ENCODE measurements around the gene CPNE5. TPM values are rescaled to one million over a fixed set of nuclear protein-coding genes. Genes with fewer than 3 reads are reported as not detected.

CPNE5 gene
- total and polyA plus RNA-seq, 2 donors (not counting 1 experiment from before 2014, with no cell fraction given) = 0.02 TPM; not detected in 1

DNA sequence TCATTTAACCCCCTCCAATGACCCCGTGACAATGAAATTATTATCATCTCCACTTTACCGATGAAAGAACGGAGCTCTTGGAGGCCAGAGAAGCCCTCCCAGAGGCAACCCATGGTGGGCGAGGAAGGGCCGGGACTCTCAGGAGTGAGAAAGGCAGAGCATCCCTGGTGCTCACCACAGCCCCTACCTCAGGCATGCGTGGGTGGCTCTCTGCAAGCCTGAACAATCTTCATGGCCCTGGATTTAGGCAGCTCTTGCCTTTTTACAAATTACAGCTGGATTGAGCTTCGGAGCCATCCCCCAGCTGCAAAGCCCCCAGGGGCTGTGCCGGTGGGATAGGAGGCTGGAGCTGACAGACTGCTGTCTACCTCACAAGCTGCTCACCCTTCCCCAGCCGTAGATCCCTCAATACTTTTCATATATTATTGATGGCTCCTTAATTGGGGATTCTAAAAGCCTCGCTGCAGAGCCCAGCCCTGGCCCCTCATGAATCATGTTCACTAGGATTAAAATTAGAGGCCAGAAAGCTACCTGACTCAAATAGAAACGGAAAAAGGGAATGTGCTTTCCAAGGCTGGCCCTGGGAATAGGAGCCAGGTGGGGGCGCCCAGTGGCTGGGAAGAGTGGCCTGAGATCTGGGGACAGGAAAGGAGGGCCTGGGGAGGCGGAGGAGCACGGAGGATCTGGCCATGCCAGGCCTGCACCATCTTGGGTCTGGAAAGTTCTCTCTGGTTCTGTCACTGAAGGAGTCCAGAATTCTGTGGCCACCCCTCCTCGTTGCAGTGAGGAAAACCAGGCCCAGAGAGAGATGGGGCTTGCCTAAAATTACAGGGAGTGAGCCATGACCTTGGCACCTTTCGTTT is 29.1 kb downstream of the CPNE5 start:
- Histone ChIP-seq H3K4me1 (ENCODE audit: control insufficient read depth, extremely low read depth, insufficient read depth, low read length) (no peaks in the 10 kb centered on the region), H4K20me1 (ENCODE audit: control insufficient read depth, extremely low read depth, insufficient read depth, low read length) (no peaks in the 10 kb centered on the region), H3K27ac (ENCODE audit: insufficient read depth, low read length) (no peak overlapping the region), H3K4me3 (replicated peaks in 1 of 4; ENCODE audit: control extremely low read depth in 1 of 4, insufficient read depth in 1 of 4, low read depth in 3 of 4, low read length in 4 of 4) (no peak overlapping the region), H3K9me3 (ENCODE audit: control insufficient read depth, insufficient read depth, low read depth, low read length) (no peaks in the 10 kb centered on the region), H2AFZ (ENCODE audit: low read length) (no peak overlapping the region), H3K4me2 (ENCODE audit: extremely low read depth, insufficient read depth, low read length) (no peak overlapping the region), H3K27me3 (ENCODE audit: control insufficient read depth, insufficient read depth, low read length) (peaks cover 20% of the 10 kb centered on the region), H3K36me3 (ENCODE audit: control insufficient read depth, insufficient read depth, low read length) (no peaks in the 10 kb centered on the region), H3K9ac (ENCODE audit: insufficient read depth, low read length) (no peak overlapping the region), H3K79me2 (ENCODE audit: control insufficient read depth, insufficient read depth, low read length) (no peaks in the 10 kb centered on the region)
- no peak for DNase-seq (ENCODE audit: low read depth in 2 of 2)
- TF ChIP-seq, protein P1, sequence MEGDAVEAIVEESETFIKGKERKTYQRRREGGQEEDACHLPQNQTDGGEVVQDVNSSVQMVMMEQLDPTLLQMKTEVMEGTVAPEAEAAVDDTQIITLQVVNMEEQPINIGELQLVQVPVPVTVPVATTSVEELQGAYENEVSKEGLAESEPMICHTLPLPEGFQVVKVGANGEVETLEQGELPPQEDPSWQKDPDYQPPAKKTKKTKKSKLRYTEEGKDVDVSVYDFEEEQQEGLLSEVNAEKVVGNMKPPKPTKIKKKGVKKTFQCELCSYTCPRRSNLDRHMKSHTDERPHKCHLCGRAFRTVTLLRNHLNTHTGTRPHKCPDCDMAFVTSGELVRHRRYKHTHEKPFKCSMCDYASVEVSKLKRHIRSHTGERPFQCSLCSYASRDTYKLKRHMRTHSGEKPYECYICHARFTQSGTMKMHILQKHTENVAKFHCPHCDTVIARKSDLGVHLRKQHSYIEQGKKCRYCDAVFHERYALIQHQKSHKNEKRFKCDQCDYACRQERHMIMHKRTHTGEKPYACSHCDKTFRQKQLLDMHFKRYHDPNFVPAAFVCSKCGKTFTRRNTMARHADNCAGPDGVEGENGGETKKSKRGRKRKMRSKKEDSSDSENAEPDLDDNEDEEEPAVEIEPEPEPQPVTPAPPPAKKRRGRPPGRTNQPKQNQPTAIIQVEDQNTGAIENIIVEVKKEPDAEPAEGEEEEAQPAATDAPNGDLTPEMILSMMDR (conservative IDR thresholded peaks at IDR 0.05 in 1 of 2, IDR thresholded peaks at IDR 0.05 in 1 of 2; ENCODE audit: low read depth in 1 of 2, low read length in 2 of 2) = no peak
- TF ChIP-seq EZH2 (IDR thresholded peaks at IDR 0.05; ENCODE audit: low read length, missing control alignments) = no peak

DNA sequence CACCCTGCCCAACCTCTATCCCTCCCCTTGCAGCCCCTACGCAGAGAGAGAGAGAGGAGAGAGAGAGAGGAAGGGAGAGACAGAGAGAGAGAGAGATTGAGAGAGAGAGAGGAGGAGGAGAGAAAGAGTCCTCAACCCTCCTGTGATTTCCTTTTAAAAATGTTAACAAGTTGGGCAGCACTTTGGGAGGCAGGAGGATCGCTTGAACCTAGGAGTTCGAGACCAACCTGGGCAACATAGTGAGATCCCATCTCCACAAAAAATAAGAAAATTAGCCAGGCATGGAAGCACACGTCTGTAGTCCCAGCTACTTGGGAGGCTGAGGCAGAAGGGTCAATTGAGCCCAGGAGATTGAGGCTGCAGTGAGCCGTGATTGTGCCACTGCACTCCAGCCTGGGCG is 30.1 kb downstream of the CPNE5 start:
- Histone ChIP-seq H3K79me2 (ENCODE audit: control insufficient read depth, insufficient read depth, low read length) (no peaks in the 10 kb centered on the region), H3K9me3 (ENCODE audit: control insufficient read depth, insufficient read depth, low read depth, low read length) (no peaks in the 10 kb centered on the region), H4K20me1 (ENCODE audit: control insufficient read depth, extremely low read depth, insufficient read depth, low read length) (no peaks in the 10 kb centered on the region), H3K36me3 (ENCODE audit: control insufficient read depth, insufficient read depth, low read length) (no peaks in the 10 kb centered on the region), H3K4me2 (ENCODE audit: extremely low read depth, insufficient read depth, low read length) (no peak overlapping the region), H2AFZ (ENCODE audit: low read length) (no peak overlapping the region), H3K4me3 (replicated peaks in 1 of 4; ENCODE audit: control extremely low read depth in 1 of 4, insufficient read depth in 1 of 4, low read depth in 3 of 4, low read length in 4 of 4) (no peak overlapping the region), H3K9ac (ENCODE audit: insufficient read depth, low read length) (no peak overlapping the region), H3K27me3 (ENCODE audit: control insufficient read depth, insufficient read depth, low read length) (peaks cover 20% of the 10 kb centered on the region), H3K4me1 (ENCODE audit: control insufficient read depth, extremely low read depth, insufficient read depth, low read length) (no peaks in the 10 kb centered on the region), H3K27ac (ENCODE audit: insufficient read depth, low read length) (no peak overlapping the region)
- no peak for DNase-seq (ENCODE audit: low read depth in 2 of 2)
- TF ChIP-seq, protein P1 (conservative IDR thresholded peaks at IDR 0.05 in 1 of 2, IDR thresholded peaks at IDR 0.05 in 1 of 2; ENCODE audit: low read depth in 1 of 2, low read length in 2 of 2) = no peak
- no peak for TF ChIP-seq EZH2 (IDR thresholded peaks at IDR 0.05; ENCODE audit: low read length, missing control alignments)

DNA sequence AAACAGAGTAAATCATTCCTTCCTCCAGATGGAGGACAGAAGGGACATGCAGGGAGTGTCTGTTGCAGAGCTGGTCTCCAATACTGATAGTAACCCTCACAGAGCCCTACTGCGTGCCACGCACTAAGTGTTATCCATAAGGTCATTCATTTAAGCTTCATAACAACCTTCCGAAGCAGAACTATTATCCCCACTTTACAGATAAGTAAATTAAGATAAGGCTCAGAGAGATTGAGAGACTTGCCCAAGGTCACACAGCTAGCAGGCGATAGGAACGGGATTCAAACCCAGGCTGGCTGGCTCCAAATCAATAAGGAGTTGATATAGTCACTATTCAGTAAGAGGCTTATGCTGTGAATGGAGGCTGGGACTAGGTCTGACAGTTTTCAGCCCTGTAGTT is 30.6 kb downstream of the CPNE5 start:
- Histone ChIP-seq H3K79me2 (ENCODE audit: control insufficient read depth, insufficient read depth, low read length) (no peaks in the 10 kb centered on the region), H3K36me3 (ENCODE audit: control insufficient read depth, insufficient read depth, low read length) (no peaks in the 10 kb centered on the region), H3K27ac (ENCODE audit: insufficient read depth, low read length) (no peak overlapping the region), H3K4me2 (ENCODE audit: extremely low read depth, insufficient read depth, low read length) (no peak overlapping the region), H3K4me3 (replicated peaks in 1 of 4; ENCODE audit: control extremely low read depth in 1 of 4, insufficient read depth in 1 of 4, low read depth in 3 of 4, low read length in 4 of 4) (no peak overlapping the region), H2AFZ (ENCODE audit: low read length) (no peak overlapping the region), H4K20me1 (ENCODE audit: control insufficient read depth, extremely low read depth, insufficient read depth, low read length) (no peaks in the 10 kb centered on the region), H3K9me3 (ENCODE audit: control insufficient read depth, insufficient read depth, low read depth, low read length) (no peaks in the 10 kb centered on the region), H3K27me3 (ENCODE audit: control insufficient read depth, insufficient read depth, low read length) (peaks cover 18% of the 10 kb centered on the region), H3K9ac (ENCODE audit: insufficient read depth, low read length) (no peak overlapping the region), H3K4me1 (ENCODE audit: control insufficient read depth, extremely low read depth, insufficient read depth, low read length) (no peaks in the 10 kb centered on the region)
- DNase-seq (ENCODE audit: low read depth in 2 of 2) = no peak
- TF ChIP-seq EZH2 (IDR thresholded peaks at IDR 0.05; ENCODE audit: low read length, missing control alignments) = no peak
- TF ChIP-seq, protein P1 (conservative IDR thresholded peaks at IDR 0.05 in 1 of 2, IDR thresholded peaks at IDR 0.05 in 1 of 2; ENCODE audit: low read depth in 1 of 2, low read length in 2 of 2) = no peak
